Eye (tissue), 1 donor: Measurements from ENCODE around the gene CFAP161.

Experiments used
- DNase-seq: peaks from one replicate; pipeline ENCODE4 v3.0.0-alpha.2; 2015

The CFAP161 gene

DNA sequence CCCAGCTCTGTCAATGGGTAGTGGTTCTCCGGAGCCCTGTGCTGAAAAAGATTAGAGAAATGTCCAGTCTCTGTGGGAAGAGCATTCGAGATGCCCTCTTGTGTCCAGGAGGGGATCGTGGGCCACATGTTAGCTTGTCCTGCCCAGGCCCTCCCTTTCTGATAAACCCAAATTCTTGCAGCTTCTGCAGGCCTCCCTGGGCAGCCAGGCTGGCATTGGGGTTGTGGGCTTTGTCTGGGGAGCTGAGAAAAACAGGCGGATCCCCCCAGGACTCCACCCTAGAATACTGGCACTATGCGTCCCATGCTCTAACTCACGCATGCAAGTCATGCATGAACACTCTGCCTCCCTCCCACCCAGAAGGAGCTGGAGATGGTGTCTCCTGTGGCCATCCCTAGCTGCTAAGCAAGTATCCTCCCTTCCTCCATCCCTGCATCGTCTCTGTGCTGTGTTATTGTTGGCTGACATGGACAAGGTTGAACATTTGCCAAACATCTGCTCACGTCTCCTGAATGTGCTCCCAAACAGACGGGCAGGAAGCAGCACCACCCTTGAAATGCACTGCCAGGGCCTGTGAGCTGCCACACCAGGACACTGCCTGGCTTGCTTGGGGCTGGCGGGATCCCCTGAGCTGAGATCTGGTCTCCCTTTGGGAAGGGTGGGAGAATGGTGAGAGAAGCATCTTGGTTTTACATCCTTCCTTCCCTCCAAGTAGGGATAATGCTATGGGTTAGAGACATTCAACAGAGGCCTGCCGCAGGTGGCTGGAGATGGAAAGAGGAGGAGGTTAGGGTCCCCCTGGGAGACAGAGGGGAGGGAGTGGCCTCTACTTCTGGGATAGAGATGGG lies 26.5 kb downstream of the CFAP161 start:
- peak; percentile 89 for DNase-seq

DNA sequence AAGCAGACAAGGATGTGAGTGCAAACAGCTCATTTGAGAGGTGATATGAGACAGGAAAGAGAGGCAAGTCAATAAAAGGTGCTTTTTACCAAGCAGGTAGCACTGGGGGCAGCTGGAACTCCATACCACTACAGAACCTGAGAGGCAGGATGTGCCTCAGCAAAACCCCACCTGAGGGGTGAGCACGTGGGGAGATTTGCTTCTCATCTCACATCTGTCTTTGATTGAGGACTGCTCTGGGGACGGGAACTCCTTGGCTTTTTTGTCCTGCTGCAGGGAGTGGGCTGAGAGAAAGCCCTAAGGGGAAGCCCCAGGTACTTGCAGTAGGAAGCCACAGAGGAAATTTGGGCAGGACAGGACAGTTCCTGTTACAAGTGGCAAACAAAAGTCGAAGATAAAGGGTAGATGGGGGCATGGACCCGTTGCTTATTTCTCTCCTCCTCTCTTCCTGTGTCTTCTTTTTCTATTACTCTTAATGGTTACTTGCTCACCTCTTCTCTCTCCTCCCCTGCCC lies 27.1 kb downstream of the CFAP161 start:
- no peak for DNase-seq

DNA sequence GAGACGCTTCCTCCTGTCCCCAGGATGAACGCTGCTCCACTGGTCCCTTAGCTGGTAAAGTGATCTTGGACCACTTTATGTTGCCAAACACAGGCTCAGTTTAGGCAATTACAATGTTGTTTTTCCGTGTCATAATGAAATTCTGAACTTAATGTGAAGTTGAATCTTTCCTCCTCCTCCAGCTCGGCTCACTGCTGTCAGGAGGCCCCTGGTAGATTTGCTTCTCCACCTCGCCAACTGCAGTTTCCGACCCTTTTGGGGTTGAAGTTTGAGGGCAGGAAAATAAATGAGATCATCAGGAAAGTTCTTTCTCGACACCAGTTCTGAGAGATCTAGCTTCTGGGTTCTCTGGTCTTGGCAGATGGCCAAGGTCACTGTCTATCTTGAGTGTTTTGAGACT lies 27.8 kb downstream of the CFAP161 start:
- no peak for DNase-seq

- no peak for DNase-seq
These were observed 30.1 kb downstream of the CFAP161 start for GRCh38 chr15:81163961-81164800.

DNA sequence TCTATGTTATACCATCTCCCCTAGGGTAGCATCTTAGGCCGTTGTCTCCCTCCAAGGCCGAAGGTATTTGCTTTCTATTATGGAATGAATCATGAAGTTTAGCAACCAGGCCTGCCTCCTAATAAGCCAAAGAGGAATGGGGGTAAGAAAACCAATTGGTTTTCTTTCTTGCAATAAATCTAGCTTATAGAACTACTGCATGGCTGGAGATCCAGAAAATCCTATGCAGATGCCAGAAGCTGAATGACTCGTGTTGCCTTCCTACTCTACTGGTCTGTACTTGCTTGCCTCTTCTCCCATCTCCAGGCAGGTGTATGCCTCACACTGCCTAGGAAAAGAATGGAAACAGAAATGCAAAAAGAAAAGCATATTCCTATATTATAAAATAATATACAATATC lies 31.5 kb downstream of the CFAP161 start:
- DNase-seq: no peak

- no peak for DNase-seq
These were observed 32.7 kb downstream of the CFAP161 start for GRCh38 chr15:81166636-81167305.

GRCh38 chr15:81168131-81168526 lies 34.1 kb downstream of the CFAP161 start:
- DNase-seq: no peak

GRCh38 chr15:81168644-81169043 lies 34.6 kb downstream of the CFAP161 start:
- DNase-seq: no peak

DNA sequence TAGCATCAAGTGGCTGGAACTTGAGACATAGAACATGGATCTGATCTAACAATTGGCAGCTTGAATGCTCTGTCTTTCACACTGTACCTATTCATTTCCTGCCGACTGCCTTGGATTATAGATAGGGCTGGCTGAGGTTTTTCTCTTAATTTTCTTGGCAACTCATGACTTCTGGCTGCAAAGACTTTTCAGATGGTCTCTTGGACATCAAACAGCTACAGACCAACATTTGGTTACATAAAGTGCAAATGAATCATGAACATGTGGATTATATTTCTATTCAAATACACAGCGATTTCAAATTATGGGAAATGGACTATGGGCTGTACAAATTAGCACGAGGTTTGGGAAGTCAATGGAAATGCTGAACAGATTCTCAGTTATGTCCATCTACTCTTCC lies 36.4 kb downstream of the CFAP161 start:
- DNase-seq: peak; percentile 51

GRCh38 chr15:81171286-81171685 lies 37.2 kb downstream of the CFAP161 start:
- no peak for DNase-seq

GRCh38 chr15:81174125-81174791 lies 40.2 kb downstream of the CFAP161 start:
- no peak for DNase-seq

DNA sequence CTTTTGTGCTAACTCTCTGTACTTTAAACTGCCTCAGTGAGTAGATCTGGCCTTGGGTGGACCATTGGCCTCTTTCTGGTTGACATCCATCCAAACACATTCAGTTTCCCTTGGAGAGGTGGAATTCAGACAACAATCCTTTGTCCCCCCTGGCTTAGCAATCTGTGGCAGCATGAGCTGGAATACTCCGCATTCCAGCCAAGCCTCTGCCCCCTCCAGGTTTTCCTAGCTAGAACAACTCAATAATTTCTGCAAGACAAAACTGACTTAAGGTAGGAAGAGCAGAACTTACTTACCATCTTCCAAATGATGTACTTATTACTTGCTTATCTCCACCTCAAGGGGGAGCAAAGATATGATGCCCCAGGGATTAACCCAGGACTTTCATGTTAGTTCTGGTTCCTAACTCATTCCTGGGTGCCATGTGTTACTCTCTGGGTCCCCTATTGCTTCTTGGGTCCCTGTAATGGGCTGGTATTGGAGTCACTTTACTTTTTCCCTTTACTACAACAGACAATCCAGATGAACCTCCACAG lies 40.8 kb downstream of the CFAP161 start:
- no peak for DNase-seq

- DNase-seq: no peak
These were observed 41.4 kb downstream of the CFAP161 start for GRCh38 chr15:81175496-81175895.

GRCh38 chr15:81176291-81176893 lies 42.3 kb downstream of the CFAP161 start:
- peak; percentile 61 for DNase-seq

DNA sequence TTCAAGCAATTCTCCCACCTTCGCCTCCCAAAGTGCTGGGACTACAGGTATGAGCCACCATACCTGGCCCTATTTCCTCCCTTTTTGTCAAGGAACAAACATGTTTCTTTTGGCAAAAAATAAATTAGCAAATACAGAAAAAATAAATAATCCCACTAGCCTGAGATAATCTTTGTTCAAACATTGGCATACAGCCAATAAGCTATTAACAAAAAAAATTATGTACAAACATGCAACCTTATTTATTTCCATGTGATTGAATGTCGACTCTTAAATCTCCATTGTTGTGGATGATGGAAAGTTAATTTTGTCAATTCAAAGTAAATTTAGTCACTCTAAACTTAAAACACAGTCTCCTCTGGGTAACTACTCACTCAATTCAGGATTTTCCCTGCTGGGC lies 44.3 kb downstream of the CFAP161 start:
- no peak for DNase-seq

DNA sequence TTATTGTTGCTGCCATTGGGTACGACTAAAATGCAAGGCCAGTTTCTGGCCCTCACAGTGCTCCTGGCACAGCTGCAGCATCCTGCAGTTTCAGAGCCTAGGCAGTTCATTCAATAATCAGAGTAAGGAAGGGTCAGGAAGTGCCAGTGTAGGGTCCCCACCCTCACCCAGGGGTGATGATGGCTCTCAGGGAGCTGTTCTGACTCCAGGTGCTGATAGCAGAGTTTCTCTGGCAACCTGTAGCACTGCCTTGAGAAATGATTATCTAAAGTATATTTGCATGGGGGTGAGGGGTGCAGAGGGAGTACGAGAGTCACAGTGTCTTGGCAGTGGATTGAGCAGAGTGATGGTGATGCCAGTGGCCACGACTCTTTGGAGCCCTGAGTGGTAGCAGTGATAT lies 47.1 kb downstream of the CFAP161 start:
- no peak for DNase-seq

- no peak for DNase-seq
These were observed 48.1 kb downstream of the CFAP161 start for GRCh38 chr15:81182031-81182755.

- no peak for DNase-seq
These were observed 48.8 kb downstream of the CFAP161 start for GRCh38 chr15:81182756-81183438.

GRCh38 chr15:81183439-81183775 lies 49.3 kb downstream of the CFAP161 start:
- DNase-seq: no peak

- DNase-seq: no peak
These were observed 50.1 kb downstream of the CFAP161 start for GRCh38 chr15:81184188-81184587.
